NK-92 treated with Interleukin-12 subunit alpha and Interleukin-12 subunit beta, amount 100 ng/mL, for 24 hours (cell line): ENCODE data around the gene WSB2.
"Not testable (repeated sequence)": the region's sequence is repeated elsewhere in the genome, so short reads cannot be mapped to it uniquely, and the experiment has no call there.

ENCODE experiments used
- DNase-seq: peaks from one replicate; lab custom pipeline; 2025; lab: John Stamatoyannopoulos, UW

Gene WSB2

GRCh38 chr12:118061011-118061872 lies at the start of gene WSB2:
Gene WSB2 (minus strand): TSS chr12:118061179. CDS start chr12:118061048, 131 bp downstream.
- DNase-seq = peak; percentile 34

GRCh38 chr12:118109088-118109487 lies 48.1 kb upstream of the WSB2 start:
- DNase-seq = no peak

- no peak for DNase-seq
Measured at GRCh38 chr12:118107694-118108093, 46.7 kb upstream of the WSB2 start.

GRCh38 chr12:118107011-118107410 lies 46.0 kb upstream of the WSB2 start:
- DNase-seq = no peak

- DNase-seq = no peak
Measured at GRCh38 chr12:118103601-118104382, 42.8 kb upstream of the WSB2 start, which contains the start of gene VSIG10. Gene VSIG10 (minus strand): TSS chr12:118104011. CDS start chr12:118103671, 340 bp downstream.

GRCh38 chr12:118103201-118103600 lies 42.2 kb upstream of the WSB2 start:
- no peak for DNase-seq

GRCh38 chr12:118102609-118103008 lies 41.6 kb upstream of the WSB2 start:
- no peak for DNase-seq

- DNase-seq = no peak
Measured at GRCh38 chr12:118102070-118102469, 41.1 kb upstream of the WSB2 start.

- DNase-seq = no peak
Measured at GRCh38 chr12:118101051-118101450, 40.1 kb upstream of the WSB2 start.

- no peak for DNase-seq
Measured at GRCh38 chr12:118098911-118099671, 38.1 kb upstream of the WSB2 start.

- no peak for DNase-seq
Measured at GRCh38 chr12:118098401-118098800, 37.4 kb upstream of the WSB2 start.

GRCh38 chr12:118094039-118094438 lies 33.1 kb upstream of the WSB2 start:
- DNase-seq = no peak

- DNase-seq = no peak
Measured at GRCh38 chr12:118089782-118090181, 28.8 kb upstream of the WSB2 start.

GRCh38 chr12:118082161-118082560 lies 21.2 kb upstream of the WSB2 start:
- DNase-seq = no peak

- DNase-seq = not testable (repeated sequence)
Measured at GRCh38 chr12:118081521-118081920, 20.5 kb upstream of the WSB2 start.

GRCh38 chr12:118073768-118074167 lies 12.8 kb upstream of the WSB2 start:
- DNase-seq = no peak

- no peak for DNase-seq
Measured at GRCh38 chr12:118070650-118071049, 9.7 kb upstream of the WSB2 start.

GRCh38 chr12:118068445-118068844 lies 7.5 kb upstream of the WSB2 start:
- no peak for DNase-seq

GRCh38 chr12:118065380-118065779 lies 4.4 kb upstream of the WSB2 start:
- no peak for DNase-seq

GRCh38 chr12:118064608-118065007 lies 3.6 kb upstream of the WSB2 start:
- no peak for DNase-seq

- DNase-seq = no peak
Measured at GRCh38 chr12:118063576-118064391, 2.8 kb upstream of the WSB2 start.
